CD4-positive, alpha-beta T cell treated with Interleukin-4 for 4 hours (primary cell): ENCODE results near the gene DPYSL5.
A peak's percentile ranks its signal among the peaks of the same experiment; 100 is the strongest.

Experiments
- DNase-seq: peaks from one replicate; pipeline ENCODE4 v3.0.0-alpha.2; 2020

Gene DPYSL5

GRCh38 chr2:26846334-26847306 lies 1.3 kb upstream of the DPYSL5 start:
- peak; percentile 56 for DNase-seq

GRCh38 chr2:26847307-26847654 lies 651 bp upstream of the DPYSL5 start:
- DNase-seq: no peak

- DNase-seq: no peak
These were observed 564 bp downstream of the DPYSL5 start for GRCh38 chr2:26848336-26849055.

- DNase-seq: no peak
These were observed 1.4 kb downstream of the DPYSL5 start for GRCh38 chr2:26849056-26849999.

- no peak for DNase-seq
These were observed 2.1 kb downstream of the DPYSL5 start for GRCh38 chr2:26850000-26850431.

GRCh38 chr2:26850505-26850904 lies 2.6 kb downstream of the DPYSL5 start:
- DNase-seq: no peak

GRCh38 chr2:26852405-26853306 lies 4.7 kb downstream of the DPYSL5 start:
- no peak for DNase-seq

GRCh38 chr2:26853751-26854150 lies 5.8 kb downstream of the DPYSL5 start:
- DNase-seq: no peak

GRCh38 chr2:26854283-26854827 lies 6.4 kb downstream of the DPYSL5 start:
- DNase-seq: no peak

GRCh38 chr2:26855466-26855865 lies 7.5 kb downstream of the DPYSL5 start:
- DNase-seq: no peak

GRCh38 chr2:26859622-26860021 lies 11.7 kb downstream of the DPYSL5 start:
- DNase-seq: no peak

- DNase-seq: no peak
These were observed 12.4 kb downstream of the DPYSL5 start for GRCh38 chr2:26860211-26860850.

GRCh38 chr2:26861610-26862224 lies 13.8 kb downstream of the DPYSL5 start:
- DNase-seq: no peak

GRCh38 chr2:26864226-26864625 lies 16.3 kb downstream of the DPYSL5 start:
- DNase-seq: no peak

GRCh38 chr2:26864646-26865045 lies 16.7 kb downstream of the DPYSL5 start:
- DNase-seq: no peak

GRCh38 chr2:26870585-26871095 lies 22.7 kb downstream of the DPYSL5 start:
- no peak for DNase-seq

GRCh38 chr2:26873286-26873983 lies 25.5 kb downstream of the DPYSL5 start:
- no peak for DNase-seq

GRCh38 chr2:26874514-26874913 lies 26.6 kb downstream of the DPYSL5 start:
- DNase-seq: no peak

- no peak for DNase-seq
These were observed 27.2 kb downstream of the DPYSL5 start for GRCh38 chr2:26875065-26875634.
